Lung (tissue), 12 donors: ENCODE results near the gene TAF1B. TPM values are rescaled to one million over a fixed set of nuclear protein-coding genes. Genes with fewer than 3 reads are reported as not detected.

Experiments used
- ATAC-seq: fragments of 200-7000 bp; cut with Tn5 transposase; one replicate; pipeline ENCODE4 v1.9.1; 2020; ENCODE audit warnings: moderate number of reproducible peaks; ENCODE audit not compliant: insufficient read depth, low FRiP score
- DNase-seq, 3 donors: peaks; one replicate each; pipeline ENCODE4 v3.0.0-alpha.2; 2013 to 2017
- H3K27ac ChIP-seq, 2 donors: one replicate each; pipeline ENCODE4 v1.5.1; 2013; ENCODE audit warnings: mild to moderate bottlenecking in 2 of 2, moderate library complexity in 2 of 2, control low read depth in 1 of 2, inconsistent platforms in 1 of 2, low read depth in 1 of 2, low read length in 1 of 2
- H3K27me3 ChIP-seq, 3 donors: one replicate each; pipeline ENCODE4 v1.5.1; 2013; ENCODE audit warnings: low read length in 2 of 3; ENCODE audit not compliant: control insufficient read depth in 3 of 3, insufficient read depth in 3 of 3
- H3K36me3 ChIP-seq, 4 donors: one replicate each; pipeline ENCODE4 v1.5.1; 2013; ENCODE audit warnings: low read length in 4 of 4, mild to moderate bottlenecking in 1 of 4, moderate library complexity in 1 of 4; ENCODE audit not compliant: control insufficient read depth in 4 of 4, insufficient read depth in 4 of 4
- H3K4me1 ChIP-seq, 5 donors: one replicate each; pipeline ENCODE4 v1.5.1; 2013; ENCODE audit warnings: low read length in 5 of 5, mild to moderate bottlenecking in 2 of 5, moderate library complexity in 1 of 5; ENCODE audit not compliant: control insufficient read depth in 5 of 5, insufficient read depth in 5 of 5
- H3K4me3 ChIP-seq: one replicate; pipeline ENCODE4 v1.5.1; 2013; ENCODE audit warnings: mild to moderate bottlenecking, control low read depth, moderate library complexity
- H3K9ac ChIP-seq, 2 donors: one replicate each; pipeline ENCODE4 v1.5.1; 2013; ENCODE audit warnings: low read length in 2 of 2, control low read depth in 1 of 2; ENCODE audit not compliant: insufficient read depth in 1 of 2
- H3K9me3 ChIP-seq, 4 donors: one replicate each; pipeline ENCODE4 v1.5.1; 2013; ENCODE audit warnings: low read length in 3 of 4, mild to moderate bottlenecking in 1 of 4, moderate library complexity in 1 of 4; ENCODE audit not compliant: control insufficient read depth in 4 of 4, insufficient read depth in 3 of 4
- WGBS, 2 donors: extraction: QIAGEN DNeasy Blood & Tissue Kit; methylation state at CpG; one replicate each; pipeline ENCODE4 v1.1.7; 2013; 5-methylcytosine and 5-hydroxymethylcytosine counted together
- polyA plus RNA-seq, 2 donors: library from polyadenylated mRNA; stranded (reverse); fragments of 200-250 nt; gene quantifications; one replicate each; pipeline ENCODE4 v1.2.1, GENCODE V29; 2013
- total RNA-seq, 2 donors: library from RNA; depleted of rRNA in 1 of 2; stranded (reverse); fragments of >200 nt in 1 of 2; gene quantifications; one replicate each; pipeline ENCODE4 v1.2.1, GENCODE V29; 2014 to 2021
- TF ChIP-seq, protein P1 (sequence below): IDR thresholded peaks from 2 replicates; pipeline ENCODE4 v1.5.1; 2012; ENCODE audit warnings: mild to moderate bottlenecking; ENCODE audit errors: control extremely low read depth, extremely low read depth
- donor health status: control.
- donor health status: control.
- donor health status: Bipolar disorder and iron deficiency.
- donor health status: healthy.
- donor health status: DM: yes; HTN: yes; CAD: no.

The TAF1B gene
- total and polyA plus RNA-seq, 4 donors = 6.1 to 46.3 (median 14.9) TPM

DNA sequence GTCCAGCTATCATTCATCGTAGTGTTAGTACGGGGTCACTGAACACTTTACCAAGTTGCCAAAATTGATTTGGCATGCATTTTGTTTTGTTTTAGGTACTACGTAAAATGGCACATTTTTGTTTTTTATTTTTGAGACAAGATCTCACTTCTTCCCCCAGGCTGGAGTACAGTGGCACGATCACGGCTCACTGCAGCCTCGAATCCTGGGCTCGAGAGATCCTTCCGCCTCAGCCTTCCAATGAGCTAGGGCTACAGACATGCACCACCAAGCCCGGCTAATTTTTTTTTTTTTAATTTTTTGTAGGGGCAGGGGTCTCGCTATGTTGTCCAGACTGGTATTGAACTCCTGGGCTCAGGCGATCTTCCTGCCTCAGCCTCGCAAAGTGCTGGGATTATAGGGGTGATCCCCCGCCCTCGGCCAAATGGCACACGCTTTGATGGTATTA lies 786 bp downstream of the TAF1B start:
- Histone ChIP-seq H3K9me3 (no peaks in the 10 kb centered on the region), H3K4me1 (peaks cover 0 to 13% (median 1%) of the 10 kb centered on the region in 5 donors), H3K36me3 (peaks cover 1 to 10% (median 6%) of the 10 kb centered on the region in 4 donors), H3K4me3 (peak overlapping the region; percentile 72), H3K9ac (peak overlapping the region; percentile 43 to 81), H3K27me3 (no peaks in the 10 kb centered on the region), H3K27ac (peak overlapping the region; percentile 86 to 93)
- DNase-seq (peak in 1 of 3 donors; percentile 47), ATAC-seq (no peak)
- TF ChIP-seq, protein P1, sequence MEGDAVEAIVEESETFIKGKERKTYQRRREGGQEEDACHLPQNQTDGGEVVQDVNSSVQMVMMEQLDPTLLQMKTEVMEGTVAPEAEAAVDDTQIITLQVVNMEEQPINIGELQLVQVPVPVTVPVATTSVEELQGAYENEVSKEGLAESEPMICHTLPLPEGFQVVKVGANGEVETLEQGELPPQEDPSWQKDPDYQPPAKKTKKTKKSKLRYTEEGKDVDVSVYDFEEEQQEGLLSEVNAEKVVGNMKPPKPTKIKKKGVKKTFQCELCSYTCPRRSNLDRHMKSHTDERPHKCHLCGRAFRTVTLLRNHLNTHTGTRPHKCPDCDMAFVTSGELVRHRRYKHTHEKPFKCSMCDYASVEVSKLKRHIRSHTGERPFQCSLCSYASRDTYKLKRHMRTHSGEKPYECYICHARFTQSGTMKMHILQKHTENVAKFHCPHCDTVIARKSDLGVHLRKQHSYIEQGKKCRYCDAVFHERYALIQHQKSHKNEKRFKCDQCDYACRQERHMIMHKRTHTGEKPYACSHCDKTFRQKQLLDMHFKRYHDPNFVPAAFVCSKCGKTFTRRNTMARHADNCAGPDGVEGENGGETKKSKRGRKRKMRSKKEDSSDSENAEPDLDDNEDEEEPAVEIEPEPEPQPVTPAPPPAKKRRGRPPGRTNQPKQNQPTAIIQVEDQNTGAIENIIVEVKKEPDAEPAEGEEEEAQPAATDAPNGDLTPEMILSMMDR = no peak
- WGBS, 2 donors = 31 to 39% methylated on average over 15 of the region's 15 CpGs

DNA sequence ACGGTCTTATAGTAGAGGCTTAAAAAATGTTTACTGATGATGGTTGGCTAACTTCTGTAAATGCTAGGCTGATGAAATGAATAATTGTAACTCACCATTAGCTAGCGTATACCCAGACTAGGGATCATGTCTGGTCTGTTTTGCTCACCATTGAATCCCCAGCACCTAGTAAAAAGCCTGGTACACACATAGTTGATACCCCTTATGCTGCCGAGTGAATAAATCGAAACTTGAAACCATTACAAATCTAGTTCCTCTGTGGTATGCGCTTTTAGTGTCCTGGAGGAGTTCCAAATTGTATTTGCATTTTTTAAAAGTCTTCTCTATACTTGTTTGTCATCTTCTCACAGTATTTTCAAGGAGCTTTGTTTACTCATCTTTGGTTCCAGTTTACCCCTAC lies 1.3 kb downstream of the TAF1B start:
- peak overlapping the region in 1 of 2 donors; percentile 81 for H3K9ac ChIP-seq
- ATAC-seq = no peak
- no peaks in the 10 kb centered on the region for H3K27me3 ChIP-seq
- peaks cover 1 to 10% (median 6%) of the 10 kb centered on the region in 4 donors for H3K36me3 ChIP-seq
- peak in 2 of 3 donors; percentile 58 to 60 for DNase-seq
- 34 to 48% methylated on average over 5 of the region's 5 CpGs for WGBS, 2 donors
- H3K4me1 ChIP-seq = peaks cover 0 to 13% (median 1%) of the 10 kb centered on the region in 5 donors
- TF ChIP-seq, protein P1 = no peak
- H3K4me3 ChIP-seq = no peak overlapping the region
- no peak overlapping the region for H3K27ac ChIP-seq
- H3K9me3 ChIP-seq = no peaks in the 10 kb centered on the region

DNA sequence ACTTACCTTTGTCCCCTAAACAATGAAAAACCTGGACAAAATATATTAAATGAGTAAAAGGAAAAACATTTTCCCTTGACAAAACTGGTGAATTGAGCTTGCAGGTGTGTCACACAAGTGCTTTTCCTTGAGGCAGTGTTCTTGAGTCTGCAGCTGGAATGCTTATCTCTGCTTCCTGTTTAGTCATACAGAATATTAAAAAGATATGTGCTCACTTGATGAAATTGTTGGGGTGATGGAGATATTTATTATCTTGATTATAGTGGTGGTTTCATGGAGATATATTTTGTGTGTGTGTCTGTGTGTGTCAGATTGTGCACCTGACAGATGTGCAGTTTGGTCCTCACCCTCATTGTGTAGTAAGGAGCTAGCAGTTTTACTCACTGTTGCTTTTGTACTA lies 3.3 kb downstream of the TAF1B start:
- peaks cover 1 to 21% (median 12%) of the 10 kb centered on the region in 4 donors for H3K36me3 ChIP-seq

More for the DNA sequence above, 3.3 kb downstream of the TAF1B start:
- Histone ChIP-seq H3K4me1 (peaks cover 0 to 13% (median 1%) of the 10 kb centered on the region in 5 donors), H3K27me3 (no peaks in the 10 kb centered on the region), H3K27ac (no peak overlapping the region), H3K4me3 (no peak overlapping the region), H3K9ac (no peak overlapping the region), H3K9me3 (no peaks in the 10 kb centered on the region)
- DNase-seq = no peak
- TF ChIP-seq, protein P1 = no peak
- ATAC-seq = no peak
